ENCODE data around the gene DLX2. TPM values are rescaled to one million over a fixed set of nuclear protein-coding genes. Genes with fewer than 3 reads are reported as not detected.

Gene DLX2
- total and polyA plus RNA-seq, 10 of the 15 experiments (the other 5 are each of a cell fraction or from before 2014, with no cell fraction given): 0.03 TPM; not detected in 9

DNA sequence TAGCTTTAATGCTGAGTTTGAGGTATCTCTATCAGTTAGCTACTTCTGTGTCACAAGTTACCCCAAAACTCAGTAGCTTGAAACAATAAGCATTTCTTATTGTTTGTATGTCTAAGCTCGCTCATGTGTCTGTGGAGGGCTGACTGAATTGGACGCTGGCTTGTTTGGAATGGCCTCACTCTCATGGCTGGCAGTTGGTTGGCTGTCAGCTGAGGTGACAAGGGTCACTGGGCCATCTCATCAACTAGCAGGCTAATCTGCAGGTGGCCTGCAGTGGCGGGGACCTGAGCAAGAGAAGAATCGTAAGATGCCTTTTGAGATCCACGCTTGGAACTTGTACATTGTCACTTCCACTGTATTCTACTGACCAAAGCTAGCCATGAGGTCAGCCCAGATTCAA, 13.4 kb upstream of the DLX2 start:
- Histone ChIP-seq H3K79me2 (ENCODE audit: control insufficient read depth, insufficient read depth, low read length) (no peaks in the 10 kb centered on the region), H3K9ac (ENCODE audit: control insufficient read depth, insufficient read depth, low read length) (no peak overlapping the region), H3K9me3 (replicated peaks; ENCODE audit: control insufficient read depth, insufficient read depth, low read length) (no peaks in the 10 kb centered on the region), H3K4me1 (ENCODE audit: control insufficient read depth, insufficient read depth, low read length) (no peaks in the 10 kb centered on the region), H3K27me3 (replicated peaks in 1 of 2; ENCODE audit: control insufficient read depth in 2 of 2, insufficient read depth in 2 of 2, low read length in 1 of 2) (no peaks in the 10 kb centered on the region), H4K20me1 (ENCODE audit: control insufficient read depth, insufficient read depth) (no peaks in the 10 kb centered on the region), H3K36me3 (ENCODE audit: control insufficient read depth in 2 of 2, insufficient read depth in 2 of 2, low read length in 1 of 2) (no peaks in the 10 kb centered on the region), H3K4me2 (ENCODE audit: control insufficient read depth, insufficient read depth) (no peak overlapping the region), H3K27ac (ENCODE audit: control insufficient read depth, insufficient read depth) (no peak overlapping the region), H2AFZ (ENCODE audit: control insufficient read depth, low read depth, low read length) (no peak overlapping the region), H3K4me3 (no peak overlapping the region)
- ChIA-PET SMC1A (ENCODE audit: uncharacterized antibody, unreplicated experiment) (interaction anchor here (0.9 to 1.5 kb wide), 4 partner anchors 10 to 369 kb away, joined by 3 to 5 read pairs (median 3); no protein-coding TSS in a partner anchor), POLR2A (no interaction called here), RAD21 (ENCODE audit: unreplicated experiment) (no interaction called here), CTCF (interaction anchor here (0.6 to 4.5 kb wide), 7 partner anchors 10 to 517 kb away, joined by 3 to 23 read pairs (median 3); partner anchors contain the start of gene DLX2)
- in situ Hi-C loops (cut with MboI): loop anchor here (25.0 kb wide), 1 partner anchor 304 kb away; no protein-coding TSS in a partner anchor
- BruUV-seq (replicated peaks): no TSS peak
- 58% methylated on average over 5 of the region's 5 CpGs for WGBS (ENCODE audit: insufficient coverage, insufficient replicate concordance, low lambda C conversion rate, missing lambda C conversion rate)
- ATAC-seq: no peak
- intact Hi-C loops (cut with micrococcal nuclease; ENCODE audit: unreplicated experiment): no loop called here
- FAIRE-seq: no peak
- TF ChIP-seq, protein P1, sequence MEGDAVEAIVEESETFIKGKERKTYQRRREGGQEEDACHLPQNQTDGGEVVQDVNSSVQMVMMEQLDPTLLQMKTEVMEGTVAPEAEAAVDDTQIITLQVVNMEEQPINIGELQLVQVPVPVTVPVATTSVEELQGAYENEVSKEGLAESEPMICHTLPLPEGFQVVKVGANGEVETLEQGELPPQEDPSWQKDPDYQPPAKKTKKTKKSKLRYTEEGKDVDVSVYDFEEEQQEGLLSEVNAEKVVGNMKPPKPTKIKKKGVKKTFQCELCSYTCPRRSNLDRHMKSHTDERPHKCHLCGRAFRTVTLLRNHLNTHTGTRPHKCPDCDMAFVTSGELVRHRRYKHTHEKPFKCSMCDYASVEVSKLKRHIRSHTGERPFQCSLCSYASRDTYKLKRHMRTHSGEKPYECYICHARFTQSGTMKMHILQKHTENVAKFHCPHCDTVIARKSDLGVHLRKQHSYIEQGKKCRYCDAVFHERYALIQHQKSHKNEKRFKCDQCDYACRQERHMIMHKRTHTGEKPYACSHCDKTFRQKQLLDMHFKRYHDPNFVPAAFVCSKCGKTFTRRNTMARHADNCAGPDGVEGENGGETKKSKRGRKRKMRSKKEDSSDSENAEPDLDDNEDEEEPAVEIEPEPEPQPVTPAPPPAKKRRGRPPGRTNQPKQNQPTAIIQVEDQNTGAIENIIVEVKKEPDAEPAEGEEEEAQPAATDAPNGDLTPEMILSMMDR (IDR thresholded peaks at IDR 0.05 in 2 of 3, conservative IDR thresholded peaks at IDR 0.05 in 1 of 3; ENCODE audit: control insufficient read depth in 2 of 3, extremely low read depth in 1 of 3, insufficient read depth in 1 of 3, low read depth in 3 of 3, low read length in 3 of 3): no peak
- TF ChIP-seq ASH2L (IDR thresholded peaks at IDR 0.05; ENCODE audit: borderline replicate concordance, low read depth) (no peak), CHD2 (IDR thresholded peaks at IDR 0.05; ENCODE audit: borderline replicate concordance, low read depth, low read length) (no peak), IKZF1 (conservative IDR thresholded peaks at IDR 0.05) (no peak), ZNF217 (IDR thresholded peaks at IDR 0.05) (no peak), ZNF622 (IDR thresholded peaks at IDR 0.05) (no peak), SREBF2 (IDR thresholded peaks at IDR 0.05; ENCODE audit: low read length) (no peak), CEBPB (IDR thresholded peaks at IDR 0.05; ENCODE audit: borderline replicate concordance in 1 of 2, low read depth in 2 of 2, low read length in 2 of 2) (no peak), PAX5 (IDR thresholded peaks at IDR 0.05; ENCODE audit: borderline replicate concordance, low read depth, low read length) (no peak), YBX1 (IDR thresholded peaks at IDR 0.05) (no peak), SUZ12 (IDR thresholded peaks at IDR 0.05; ENCODE audit: unreplicated experiment) (no peak), IKZF2 (IDR thresholded peaks at IDR 0.05) (no peak)
- TF ChIP-seq, protein P2, sequence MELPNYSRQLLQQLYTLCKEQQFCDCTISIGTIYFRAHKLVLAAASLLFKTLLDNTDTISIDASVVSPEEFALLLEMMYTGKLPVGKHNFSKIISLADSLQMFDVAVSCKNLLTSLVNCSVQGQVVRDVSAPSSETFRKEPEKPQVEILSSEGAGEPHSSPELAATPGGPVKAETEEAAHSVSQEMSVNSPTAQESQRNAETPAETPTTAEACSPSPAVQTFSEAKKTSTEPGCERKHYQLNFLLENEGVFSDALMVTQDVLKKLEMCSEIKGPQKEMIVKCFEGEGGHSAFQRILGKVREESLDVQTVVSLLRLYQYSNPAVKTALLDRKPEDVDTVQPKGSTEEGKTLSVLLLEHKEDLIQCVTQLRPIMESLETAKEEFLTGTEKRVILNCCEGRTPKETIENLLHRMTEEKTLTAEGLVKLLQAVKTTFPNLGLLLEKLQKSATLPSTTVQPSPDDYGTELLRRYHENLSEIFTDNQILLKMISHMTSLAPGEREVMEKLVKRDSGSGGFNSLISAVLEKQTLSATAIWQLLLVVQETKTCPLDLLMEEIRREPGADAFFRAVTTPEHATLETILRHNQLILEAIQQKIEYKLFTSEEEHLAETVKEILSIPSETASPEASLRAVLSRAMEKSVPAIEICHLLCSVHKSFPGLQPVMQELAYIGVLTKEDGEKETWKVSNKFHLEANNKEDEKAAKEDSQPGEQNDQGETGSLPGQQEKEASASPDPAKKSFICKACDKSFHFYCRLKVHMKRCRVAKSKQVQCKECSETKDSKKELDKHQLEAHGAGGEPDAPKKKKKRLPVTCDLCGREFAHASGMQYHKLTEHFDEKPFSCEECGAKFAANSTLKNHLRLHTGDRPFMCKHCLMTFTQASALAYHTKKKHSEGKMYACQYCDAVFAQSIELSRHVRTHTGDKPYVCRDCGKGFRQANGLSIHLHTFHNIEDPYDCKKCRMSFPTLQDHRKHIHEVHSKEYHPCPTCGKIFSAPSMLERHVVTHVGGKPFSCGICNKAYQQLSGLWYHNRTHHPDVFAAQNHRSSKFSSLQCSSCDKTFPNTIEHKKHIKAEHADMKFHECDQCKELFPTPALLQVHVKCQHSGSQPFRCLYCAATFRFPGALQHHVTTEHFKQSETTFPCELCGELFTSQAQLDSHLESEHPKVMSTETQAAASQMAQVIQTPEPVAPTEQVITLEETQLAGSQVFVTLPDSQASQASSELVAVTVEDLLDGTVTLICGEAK (IDR thresholded peaks at IDR 0.05; ENCODE audit: borderline replicate concordance): no peak
- TF ChIP-seq, protein P3, sequence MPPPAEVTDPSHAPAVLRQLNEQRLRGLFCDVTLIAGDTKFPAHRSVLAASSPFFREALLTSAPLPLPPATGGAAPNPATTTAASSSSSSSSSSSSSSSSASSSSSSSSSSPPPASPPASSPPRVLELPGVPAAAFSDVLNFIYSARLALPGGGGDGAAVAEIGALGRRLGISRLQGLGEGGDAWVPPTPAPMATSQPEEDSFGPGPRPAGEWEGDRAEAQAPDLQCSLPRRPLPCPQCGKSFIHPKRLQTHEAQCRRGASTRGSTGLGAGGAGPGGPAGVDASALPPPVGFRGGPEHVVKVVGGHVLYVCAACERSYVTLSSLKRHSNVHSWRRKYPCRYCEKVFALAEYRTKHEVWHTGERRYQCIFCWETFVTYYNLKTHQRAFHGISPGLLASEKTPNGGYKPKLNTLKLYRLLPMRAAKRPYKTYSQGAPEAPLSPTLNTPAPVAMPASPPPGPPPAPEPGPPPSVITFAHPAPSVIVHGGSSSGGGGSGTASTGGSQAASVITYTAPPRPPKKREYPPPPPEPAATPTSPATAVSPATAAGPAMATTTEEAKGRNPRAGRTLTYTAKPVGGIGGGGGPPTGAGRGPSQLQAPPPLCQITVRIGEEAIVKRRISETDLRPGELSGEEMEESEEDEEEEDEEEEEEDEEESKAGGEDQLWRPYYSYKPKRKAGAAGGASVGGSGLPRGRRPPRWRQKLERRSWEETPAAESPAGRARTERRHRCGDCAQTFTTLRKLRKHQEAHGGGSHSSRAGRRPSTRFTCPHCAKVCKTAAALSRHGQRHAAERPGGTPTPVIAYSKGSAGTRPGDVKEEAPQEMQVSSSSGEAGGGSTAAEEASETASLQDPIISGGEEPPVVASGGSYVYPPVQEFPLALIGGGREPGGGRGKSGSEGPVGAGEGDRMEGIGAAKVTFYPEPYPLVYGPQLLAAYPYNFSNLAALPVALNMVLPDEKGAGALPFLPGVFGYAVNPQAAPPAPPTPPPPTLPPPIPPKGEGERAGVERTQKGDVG (CRISPR knock-in tag; IDR thresholded peaks at IDR 0.05): no peak
- no peak for DNase-seq (ENCODE audit: low read depth, low spot score)
